ENCODE results near the gene L1CAM.

The L1CAM gene

DNA sequence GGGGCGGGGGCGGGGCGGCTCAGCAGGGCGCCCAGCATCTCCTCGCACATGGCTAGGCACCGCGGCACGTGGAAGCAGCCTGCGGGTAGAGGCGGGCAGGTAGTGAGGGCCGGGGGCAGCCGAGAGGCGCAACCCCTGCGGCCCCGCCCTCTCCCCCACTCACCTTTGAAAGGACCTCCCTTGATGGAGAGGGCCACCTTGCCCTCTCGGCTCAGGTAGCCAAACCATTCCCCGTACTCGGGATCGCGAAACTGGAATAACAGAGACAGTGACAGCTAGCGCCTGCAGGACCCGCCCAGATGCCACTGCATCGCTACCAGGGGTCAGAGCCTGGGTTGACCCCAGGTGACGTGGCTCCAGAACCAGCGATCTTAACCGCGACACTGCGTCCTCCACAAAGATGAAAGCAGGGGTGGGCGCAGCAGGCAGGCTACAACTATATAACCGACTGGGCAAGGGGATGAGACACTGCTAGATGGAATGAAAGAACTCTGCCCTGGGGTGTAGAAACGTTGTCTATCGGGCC, 49.4 kb upstream of the L1CAM start:
- no peaks in the 10 kb centered on the region for H3K9me3 ChIP-seq (ENCODE audit: control insufficient read depth, insufficient read depth, low read depth, low read length)
- peak; percentile 60 for TF ChIP-seq SP3 (tag by site-specific recombination; IDR thresholded peaks at IDR 0.05)
- peak; percentile 51; the same call in 1 of the 2 replicates for TF ChIP-seq KLF1 (tag by site-specific recombination; IDR thresholded peaks at IDR 0.05)
- no peak for TF ChIP-seq ZBTB10 (tag by site-specific recombination; IDR thresholded peaks at IDR 0.05)
- TF ChIP-seq GLIS2 (tag by site-specific recombination; IDR thresholded peaks at IDR 0.05): peak; percentile 36; the same call in 1 of the 2 replicates
- peak; percentile 67 for TF ChIP-seq ZNF335 (tag by site-specific recombination; conservative IDR thresholded peaks at IDR 0.05)
- TF ChIP-seq BCL11B (tag by site-specific recombination; IDR thresholded peaks at IDR 0.05; ENCODE audit: low read depth): 0 out of 2 replicates have a peak, but pooled peaks have one; percentile 12
- TF ChIP-seq HIC1 (tag by site-specific recombination; IDR thresholded peaks at IDR 0.05): peak; percentile 38; the same call in 1 of the 2 replicates
- no peak for TF ChIP-seq ZNF768 (tag by site-specific recombination; IDR thresholded peaks at IDR 0.05)
- 0 out of 2 replicates have a peak, but pooled peaks have one; percentile 14 for TF ChIP-seq PATZ1 (tag by site-specific recombination; IDR thresholded peaks at IDR 0.05)
- TF ChIP-seq KLF8 (tag by site-specific recombination; IDR thresholded peaks at IDR 0.05): peak; percentile 28; the same call in 1 of the 2 replicates
- peak overlapping the region; percentile 37; the same call in 1 of the 2 replicates for H3K27ac ChIP-seq (ENCODE audit: extremely low read depth, low read depth, low read length)
- peak overlapping the region; percentile 8 for H3K4me3 ChIP-seq (ENCODE audit: low read depth, low read length)
- H3K36me3 ChIP-seq (ENCODE audit: control insufficient read depth in 2 of 2, insufficient read depth in 1 of 2, low read length in 2 of 2): peaks cover 23 to 37% of the 10 kb centered on the region in 2 experiments
- ChIA-PET CTCF (interaction anchor here (0.7 to 14.7 kb wide), 5 partner anchors 12 to 376 kb away, joined by 3 to 267 read pairs (median 3); partner anchors contain the start of gene RENBP), POLR2A (interaction anchor here (0.8 to 2.7 kb wide), 10 partner anchors 10 to 208 kb away, joined by 3 to 21 read pairs (median 4); partner anchors contain the start of genes HCFC1, IDH3G, SSR4 and TMEM187)
- H3K4me1 ChIP-seq (ENCODE audit: control insufficient read depth, insufficient read depth, low read length): peaks cover 8% of the 10 kb centered on the region; the same call in 1 of the 2 replicates

DNA sequence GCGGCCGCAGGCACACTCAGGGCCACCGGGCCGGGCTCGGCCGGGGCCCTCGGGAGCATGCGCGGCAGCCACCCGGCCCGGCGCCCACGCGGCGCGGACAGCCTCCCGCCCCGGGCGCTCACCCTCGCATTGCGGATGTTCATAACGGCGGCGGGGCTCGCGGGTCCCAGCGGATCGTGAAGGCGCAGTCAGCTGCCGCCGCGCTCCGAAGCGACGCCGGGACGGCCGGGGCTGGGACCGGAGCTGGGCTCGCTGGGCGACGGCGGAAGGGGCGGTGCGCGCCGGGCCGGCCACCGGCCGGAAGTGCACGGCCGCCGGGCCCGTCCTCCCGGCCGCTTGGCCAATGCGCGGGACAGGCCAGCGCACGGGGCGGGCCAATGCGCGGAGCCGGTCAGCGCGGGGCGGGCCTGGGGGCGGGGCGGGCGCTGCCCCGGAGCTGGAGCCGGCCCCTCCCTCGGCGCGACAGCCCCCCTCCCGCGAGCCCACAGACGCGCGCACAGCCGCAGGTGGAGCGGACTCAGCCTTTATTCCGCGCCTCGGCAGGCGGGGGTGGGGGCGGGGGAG, 48.9 kb upstream of the L1CAM start, which contains the start of gene NAA10:
NAA10 (minus strand) TSS at position 276 of the 564 bp plus-strand sequence; CDS start at position 143, 133 bp downstream.
- peak within 1 kb of the TSS; percentile 88 for H3K4me3 ChIP-seq (ENCODE audit: low read depth, low read length)
- ChIA-PET CTCF (interaction anchor here (1.2 to 14.7 kb wide), 3 partner anchors 9 to 14 kb away, joined by 3 to 267 read pairs (median 3); partner anchors contain the start of gene RENBP), POLR2A (interaction anchor here (0.8 to 2.7 kb wide), 10 partner anchors 10 to 208 kb away, joined by 3 to 21 read pairs (median 4); partner anchors contain the start of genes HCFC1, IDH3G, SSR4 and TMEM187)
- no peaks in the 10 kb centered on the region for H3K9me3 ChIP-seq (ENCODE audit: control insufficient read depth, insufficient read depth, low read depth, low read length)
- TF ChIP-seq ZNF645 (tag by site-specific recombination; IDR thresholded peaks at IDR 0.05) (no peak), ZNF600 (tag by site-specific recombination; IDR thresholded peaks at IDR 0.05) (no peak), MEIS1 (CRISPR knock-in tag; IDR thresholded peaks at IDR 0.05; ENCODE audit: borderline replicate concordance) (peak; percentile 20; the same call in 1 of the 2 replicates), ZNF596 (tag by site-specific recombination; IDR thresholded peaks at IDR 0.05) (0 out of 2 replicates have a peak, but pooled peaks have one; percentile 23), PBX3 (CRISPR knock-in tag; IDR thresholded peaks at IDR 0.05) (peak; percentile 82)
- TF ChIP-seq, protein P1, sequence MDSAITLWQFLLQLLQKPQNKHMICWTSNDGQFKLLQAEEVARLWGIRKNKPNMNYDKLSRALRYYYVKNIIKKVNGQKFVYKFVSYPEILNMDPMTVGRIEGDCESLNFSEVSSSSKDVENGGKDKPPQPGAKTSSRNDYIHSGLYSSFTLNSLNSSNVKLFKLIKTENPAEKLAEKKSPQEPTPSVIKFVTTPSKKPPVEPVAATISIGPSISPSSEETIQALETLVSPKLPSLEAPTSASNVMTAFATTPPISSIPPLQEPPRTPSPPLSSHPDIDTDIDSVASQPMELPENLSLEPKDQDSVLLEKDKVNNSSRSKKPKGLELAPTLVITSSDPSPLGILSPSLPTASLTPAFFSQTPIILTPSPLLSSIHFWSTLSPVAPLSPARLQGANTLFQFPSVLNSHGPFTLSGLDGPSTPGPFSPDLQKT (IDR thresholded peaks at IDR 0.05; ENCODE audit: borderline replicate concordance, low read depth, low read length): peak; percentile 46; the same call in 1 of the 2 replicates
- peaks cover 23 to 40% of the 10 kb centered on the region in 2 experiments for H3K36me3 ChIP-seq (ENCODE audit: control insufficient read depth in 2 of 2, insufficient read depth in 1 of 2, low read length in 2 of 2)
- H3K27ac ChIP-seq (ENCODE audit: extremely low read depth, low read depth, low read length): peak within 1 kb of the TSS; percentile 85
- peaks cover 8% of the 10 kb centered on the region; the same call in 1 of the 2 replicates for H3K4me1 ChIP-seq (ENCODE audit: control insufficient read depth, insufficient read depth, low read length)

All from HEK293 (cell line).